Measurements from ENCODE around the gene CTNNA3. TPM values are rescaled to one million over a fixed set of nuclear protein-coding genes. Genes with fewer than 3 reads are reported as not detected.

Gene CTNNA3
- total RNA-seq, 1 experiment from 2014 or later: 0.32 TPM

DNA sequence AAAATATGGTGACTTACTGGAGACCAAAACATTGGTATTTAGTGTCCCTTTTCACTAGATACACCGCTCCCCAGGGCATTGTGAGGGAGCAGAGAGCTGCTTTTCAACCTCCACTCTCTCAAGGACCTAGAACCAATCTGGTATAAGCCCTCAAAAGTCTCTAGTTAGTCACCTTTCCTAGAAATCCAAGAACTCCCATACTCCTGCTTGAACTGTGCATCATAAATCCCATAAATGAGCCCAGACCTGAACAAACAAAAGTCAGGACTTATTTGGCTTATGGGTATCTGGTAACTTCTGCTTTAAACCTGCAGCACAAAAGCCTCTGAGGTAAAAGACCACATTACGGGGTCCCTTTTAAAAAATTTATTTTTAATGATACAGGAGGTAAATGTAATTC, 1373.2 kb downstream of the CTNNA3 start:
- Histone ChIP-seq H3K4me3 (replicated peaks in 1 of 2; ENCODE audit: low read depth in 1 of 2, low read length in 2 of 2) (no peak overlapping the region), H3K36me3 (ENCODE audit: control insufficient read depth in 1 of 2, insufficient read depth in 2 of 2, low read length in 2 of 2) (no peaks in the 10 kb centered on the region), H3K4me1 (ENCODE audit: control insufficient read depth in 1 of 2, insufficient read depth in 2 of 2, low read length in 2 of 2) (no peaks in the 10 kb centered on the region), H3K9me2 (ENCODE audit: insufficient read depth) (no peaks in the 10 kb centered on the region), H2AFZ (ENCODE audit: low read depth, low read length, poor library complexity, severe bottlenecking) (no peak overlapping the region), H3K27ac (ENCODE audit: low read depth, low read length) (no peak overlapping the region), H3K79me2 (ENCODE audit: insufficient read depth, low read length) (no peaks in the 10 kb centered on the region), H4K20me1 (ENCODE audit: insufficient read depth) (no peaks in the 10 kb centered on the region), H3K9ac (ENCODE audit: low read length) (no peak overlapping the region), H3K9me3 (ENCODE audit: control insufficient read depth in 1 of 2, insufficient read depth in 1 of 2, low read depth in 1 of 2, low read length in 2 of 2) (no peaks in the 10 kb centered on the region), H3K27me3 (ENCODE audit: insufficient read depth, low read length) (no peaks in the 10 kb centered on the region), H3K4me2 (ENCODE audit: low read length) (no peak overlapping the region)
- ATAC-seq (no peak), DNase-seq (ENCODE audit: low read depth, low spot score) (no peak)
- CTCF ChIA-PET: no interaction called here
- TF ChIP-seq SRF (IDR thresholded peaks at IDR 0.05; ENCODE audit: low read depth) (no peak), SP1 (IDR thresholded peaks at IDR 0.05; ENCODE audit: low read depth) (no peak), EGR1 (IDR thresholded peaks at IDR 0.05; ENCODE audit: low read depth) (no peak), CBX3 (IDR thresholded peaks at IDR 0.05; ENCODE audit: low read depth) (no peak), SIN3A (IDR thresholded peaks at IDR 0.05; ENCODE audit: low read depth) (no peak)
- TF ChIP-seq, protein P1, sequence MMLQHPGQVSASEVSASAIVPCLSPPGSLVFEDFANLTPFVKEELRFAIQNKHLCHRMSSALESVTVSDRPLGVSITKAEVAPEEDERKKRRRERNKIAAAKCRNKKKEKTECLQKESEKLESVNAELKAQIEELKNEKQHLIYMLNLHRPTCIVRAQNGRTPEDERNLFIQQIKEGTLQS (IDR thresholded peaks at IDR 0.05): no peak
- intact Hi-C loops (cut with micrococcal nuclease): no loop called here
- POLR2A ChIA-PET: no interaction called here
- RAD21 ChIA-PET (ENCODE audit: low non-redundant PET in 1 of 2, low total read pairs in 2 of 2, uncharacterized antibody in 2 of 2, unreplicated experiment in 2 of 2): no interaction called here
- BruUV-seq (replicated peaks): no TSS peak

DNA sequence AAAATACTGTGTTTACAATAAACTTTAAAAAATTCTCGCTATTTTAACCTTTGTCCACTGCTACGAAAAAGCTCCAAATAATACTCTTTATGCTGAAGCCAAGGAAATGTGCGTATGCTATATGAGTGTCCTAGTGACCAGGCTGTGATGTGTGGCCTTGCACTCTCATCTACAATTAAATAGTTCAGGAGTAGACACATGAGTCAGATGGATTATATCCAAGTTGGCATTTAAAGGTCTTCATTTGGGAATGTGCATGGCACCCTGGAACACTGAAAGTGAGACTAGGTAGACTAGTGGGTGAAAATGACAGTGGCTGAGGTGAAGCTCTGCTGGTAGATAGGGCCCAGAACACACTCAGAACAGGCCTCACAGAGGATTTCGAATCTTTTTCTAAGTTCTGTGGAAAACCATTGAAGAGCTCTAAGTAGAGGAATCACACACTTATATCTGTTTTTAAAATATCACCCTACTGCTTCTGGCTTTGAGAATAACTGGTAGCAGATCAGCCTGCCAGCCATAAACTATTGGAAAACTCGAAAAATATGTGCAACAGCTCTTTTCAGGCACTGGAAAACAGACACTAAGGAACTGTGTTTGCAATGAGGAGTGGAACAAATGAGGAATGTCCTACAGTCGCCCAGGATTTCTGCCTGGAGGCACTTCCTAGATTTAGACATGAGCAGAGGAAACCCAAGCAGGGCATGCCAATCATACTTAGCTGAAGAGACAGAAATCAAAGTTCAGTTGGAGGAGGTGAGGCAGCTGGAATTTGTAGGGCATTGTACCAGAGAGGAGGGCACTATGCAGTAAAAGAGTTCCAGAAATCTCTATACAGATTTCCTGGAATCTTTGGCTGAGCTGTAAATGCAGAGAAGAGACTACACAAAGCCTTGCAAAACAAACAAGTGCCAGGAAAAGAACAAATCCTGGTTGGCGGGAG, 1374.0 kb downstream of the CTNNA3 start:
- H3K4me2 ChIP-seq (ENCODE audit: low read length): no peak overlapping the region

More for the DNA sequence above, 1374.0 kb downstream of the CTNNA3 start:
- RAD21 ChIA-PET (ENCODE audit: low non-redundant PET in 1 of 2, low total read pairs in 2 of 2, uncharacterized antibody in 2 of 2, unreplicated experiment in 2 of 2): no interaction called here
- ATAC-seq: no peak
- no peaks in the 10 kb centered on the region for H4K20me1 ChIP-seq (ENCODE audit: insufficient read depth)
- no peaks in the 10 kb centered on the region for H3K4me1 ChIP-seq (ENCODE audit: control insufficient read depth in 1 of 2, insufficient read depth in 2 of 2, low read length in 2 of 2)
- no peak overlapping the region for H3K27ac ChIP-seq (ENCODE audit: low read depth, low read length)
- no peaks in the 10 kb centered on the region for H3K79me2 ChIP-seq (ENCODE audit: insufficient read depth, low read length)
- no peak for DNase-seq (ENCODE audit: low read depth, low spot score)
- no peak overlapping the region for H3K9ac ChIP-seq (ENCODE audit: low read length)
- POLR2A ChIA-PET: no interaction called here
- TF ChIP-seq YY1 (IDR thresholded peaks at IDR 0.05; ENCODE audit: extremely low read depth, insufficient replicate concordance, low read depth, low read length): no peak
- TF ChIP-seq SRF (IDR thresholded peaks at IDR 0.05; ENCODE audit: low read depth): no peak
- TF ChIP-seq, protein P2, sequence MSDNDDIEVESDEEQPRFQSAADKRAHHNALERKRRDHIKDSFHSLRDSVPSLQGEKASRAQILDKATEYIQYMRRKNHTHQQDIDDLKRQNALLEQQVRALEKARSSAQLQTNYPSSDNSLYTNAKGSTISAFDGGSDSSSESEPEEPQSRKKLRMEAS (IDR thresholded peaks at IDR 0.05): no peak
- TF ChIP-seq POLR2AphosphoS5 (IDR thresholded peaks at IDR 0.05; ENCODE audit: low read depth, low read length): no peak
- no peak for TF ChIP-seq POLR2A (IDR thresholded peaks at IDR 0.05; ENCODE audit: borderline replicate concordance, extremely low read depth, insufficient read depth, insufficient read length)
- TF ChIP-seq JUND (IDR thresholded peaks at IDR 0.05): no peak
- no peak for TF ChIP-seq ZNF274 (IDR thresholded peaks at IDR 0.05; ENCODE audit: low read depth, low read length)
- no peak overlapping the region for H2AFZ ChIP-seq (ENCODE audit: low read depth, low read length, poor library complexity, severe bottlenecking)
- no peaks in the 10 kb centered on the region for H3K9me3 ChIP-seq (ENCODE audit: control insufficient read depth in 1 of 2, insufficient read depth in 1 of 2, low read depth in 1 of 2, low read length in 2 of 2)
- H3K27me3 ChIP-seq (ENCODE audit: insufficient read depth, low read length): no peaks in the 10 kb centered on the region
- no peaks in the 10 kb centered on the region for H3K9me2 ChIP-seq (ENCODE audit: insufficient read depth)
- intact Hi-C loops (cut with micrococcal nuclease): no loop called here
- no peak overlapping the region for H3K4me3 ChIP-seq (replicated peaks in 1 of 2; ENCODE audit: low read depth in 1 of 2, low read length in 2 of 2)
- no TSS peak for BruUV-seq (replicated peaks)
- H3K36me3 ChIP-seq (ENCODE audit: control insufficient read depth in 1 of 2, insufficient read depth in 2 of 2, low read length in 2 of 2): no peaks in the 10 kb centered on the region
- CTCF ChIA-PET: no interaction called here
